ENCODE data around the gene TGM2.

DNA sequence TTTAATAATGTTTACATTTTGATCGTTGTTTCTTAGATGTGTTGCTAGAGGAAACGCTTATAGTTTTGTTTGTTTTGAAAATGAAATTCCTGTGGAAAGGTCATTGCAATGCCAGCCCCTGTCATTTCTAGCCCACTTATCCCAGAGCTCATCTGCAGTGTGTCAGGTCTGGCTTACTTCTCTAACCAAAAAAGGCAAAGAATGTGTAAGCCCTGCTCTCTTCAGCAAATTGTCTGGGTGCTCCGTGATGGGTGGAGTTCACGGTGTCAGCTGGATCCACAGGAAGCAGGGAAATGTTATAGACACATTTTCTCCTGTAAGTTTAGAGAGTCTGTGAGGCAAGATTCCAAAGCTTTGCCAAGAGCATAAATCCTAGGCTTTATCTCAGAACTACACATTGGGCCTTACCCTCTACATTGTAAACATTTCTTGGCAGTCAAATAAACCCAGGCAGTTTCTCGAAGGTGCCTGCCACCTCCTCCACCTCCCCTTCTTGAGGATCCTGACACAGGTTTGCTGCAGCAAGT is 80.6 kb downstream of the TGM2 start:
- TF ChIP-seq ARNTL (CRISPR knock-in tag; IDR thresholded peaks at IDR 0.05; ENCODE audit: borderline replicate concordance, low read depth) (no peak), ESRRG (CRISPR knock-in tag; IDR thresholded peaks at IDR 0.05) (no peak), RARB (CRISPR knock-in tag; IDR thresholded peaks at IDR 0.05) (no peak)
- TF ChIP-seq, protein P1, sequence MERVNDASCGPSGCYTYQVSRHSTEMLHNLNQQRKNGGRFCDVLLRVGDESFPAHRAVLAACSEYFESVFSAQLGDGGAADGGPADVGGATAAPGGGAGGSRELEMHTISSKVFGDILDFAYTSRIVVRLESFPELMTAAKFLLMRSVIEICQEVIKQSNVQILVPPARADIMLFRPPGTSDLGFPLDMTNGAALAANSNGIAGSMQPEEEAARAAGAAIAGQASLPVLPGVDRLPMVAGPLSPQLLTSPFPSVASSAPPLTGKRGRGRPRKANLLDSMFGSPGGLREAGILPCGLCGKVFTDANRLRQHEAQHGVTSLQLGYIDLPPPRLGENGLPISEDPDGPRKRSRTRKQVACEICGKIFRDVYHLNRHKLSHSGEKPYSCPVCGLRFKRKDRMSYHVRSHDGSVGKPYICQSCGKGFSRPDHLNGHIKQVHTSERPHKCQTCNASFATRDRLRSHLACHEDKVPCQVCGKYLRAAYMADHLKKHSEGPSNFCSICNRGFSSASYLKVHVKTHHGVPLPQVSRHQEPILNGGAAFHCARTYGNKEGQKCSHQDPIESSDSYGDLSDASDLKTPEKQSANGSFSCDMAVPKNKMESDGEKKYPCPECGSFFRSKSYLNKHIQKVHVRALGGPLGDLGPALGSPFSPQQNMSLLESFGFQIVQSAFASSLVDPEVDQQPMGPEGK (CRISPR knock-in tag; IDR thresholded peaks at IDR 0.05; ENCODE audit: borderline replicate concordance), result no peak
